Measurements from ENCODE around the gene GPALPP1. TPM values are rescaled to one million over a fixed set of nuclear protein-coding genes. Genes with fewer than 3 reads are reported as not detected.

The GPALPP1 gene
- total and polyA plus RNA-seq, 2 donors (not counting 1 experiment from before 2014, with no cell fraction given), result 19.7 to 41.8 TPM

GRCh38 chr13:45078003-45078402 is 88.7 kb downstream of the GPALPP1 start:
- Histone ChIP-seq H3K36me3 (replicated peaks in 1 of 2; ENCODE audit: control extremely low read depth in 1 of 2, control insufficient read depth in 1 of 2, extremely low read depth in 1 of 2, insufficient read depth in 2 of 2, low read length in 1 of 2) (no peaks in the 10 kb centered on the region), H3K4me2 (replicated peaks; ENCODE audit: low read depth, low read length, poor library complexity, severe bottlenecking) (no peak overlapping the region), H3K27ac (ENCODE audit: low read length in 2 of 2) (no peak overlapping the region), H4K20me1 (ENCODE audit: control insufficient read depth, insufficient read depth, low read length, poor library complexity, severe bottlenecking) (no peaks in the 10 kb centered on the region), H2AFZ (ENCODE audit: insufficient read depth, low read depth, low read length, poor library complexity, severe bottlenecking) (no peak overlapping the region), H3K4me3 (ENCODE audit: control extremely low read depth in 1 of 5, extremely low read depth in 1 of 5, insufficient read depth in 1 of 5, low read depth in 2 of 5, low read length in 4 of 5) (no peak overlapping the region), H3K27me3 (replicated peaks in 1 of 4; ENCODE audit: control extremely low read depth in 1 of 4, control insufficient read depth in 3 of 4, insufficient read depth in 4 of 4, low read length in 3 of 4) (peaks cover 0 to under 1% (median 0%) of the 10 kb centered on the region in 4 experiments), H3K79me2 (ENCODE audit: control insufficient read depth, insufficient read depth, low read length) (no peaks in the 10 kb centered on the region), H3K9ac (ENCODE audit: low read length) (no peak overlapping the region), H3K9me3 (ENCODE audit: control extremely low read depth in 1 of 3, control insufficient read depth in 2 of 3, insufficient read depth in 1 of 3, low read length in 2 of 3) (no peaks in the 10 kb centered on the region), H3K4me1 (ENCODE audit: control insufficient read depth in 2 of 2, insufficient read depth in 2 of 2, low read length in 2 of 2) (no peaks in the 10 kb centered on the region)
- no peak overlapping the region for H3K27ac Mint-ChIP-seq
- H3K4me3 Mint-ChIP-seq, result no peak overlapping the region
- DNase-seq (no peak), ATAC-seq (ENCODE audit: low read depth) (no peak)
- no peaks in the 10 kb centered on the region for H3K9me3 Mint-ChIP-seq (ENCODE audit: insufficient read depth)
- TF ChIP-seq EZH2 (IDR thresholded peaks at IDR 0.05; ENCODE audit: borderline replicate concordance, insufficient read depth, low read depth, low read length, poor library complexity, severe bottlenecking) (no peak), CTCF (IDR thresholded peaks at IDR 0.05) (no peak)
- no CpG with 5 or more reads among the region's 1 CpG for WGBS (ENCODE audit: insufficient coverage)
- POLR2A ChIA-PET, result no interaction called here
- intact Hi-C loops (cut with micrococcal nuclease), result no loop called here
- H3K27me3 Mint-ChIP-seq, result peaks cover 20% of the 10 kb centered on the region
- CTCF ChIA-PET, result no interaction called here
- H3K4me1 Mint-ChIP-seq, result no peaks in the 10 kb centered on the region

Small RNA genes within 50 kb of the gene (small RNA-seq; reads per million reads assigned to genes)
- gene RN7SL49P (ENCODE audit: insufficient read length, low read depth, low replicate concordance), result not detected

Other genes starting within 250 kb of the GPALPP1 start
- 4.7 and 5.8 TPM in 2 replicates for gene NUFIP1, start 67 bp upstream of the GPALPP1 start, total RNA-seq
- gene NUFIP1, start 67 bp upstream of the GPALPP1 start, polyA plus RNA-seq, result 2.2 and 2.3 TPM in 2 replicates
- gene GTF2F2, start 131.0 kb downstream of the GPALPP1 start, total RNA-seq, result 19.6 and 23.6 TPM in 2 replicates
- gene GTF2F2, start 131.0 kb downstream of the GPALPP1 start, polyA plus RNA-seq, result 5.9 and 9.0 TPM in 2 replicates
- gene KCTD4, start 211.5 kb downstream of the GPALPP1 start, total RNA-seq, result not detected in 2 replicates
- not detected in 2 replicates for gene KCTD4, start 211.5 kb downstream of the GPALPP1 start, polyA plus RNA-seq

Measured in B cell (primary cell).